GM18861 (cell line): ENCODE results near the gene NOXA1.

Source experiments
- ATAC-seq: cut with Tn5 transposase; IDR thresholded peaks from one replicate; pipeline ENCODE4 v1.9.1; 2021; ENCODE audit not compliant: unreplicated experiment

The NOXA1 gene

DNA sequence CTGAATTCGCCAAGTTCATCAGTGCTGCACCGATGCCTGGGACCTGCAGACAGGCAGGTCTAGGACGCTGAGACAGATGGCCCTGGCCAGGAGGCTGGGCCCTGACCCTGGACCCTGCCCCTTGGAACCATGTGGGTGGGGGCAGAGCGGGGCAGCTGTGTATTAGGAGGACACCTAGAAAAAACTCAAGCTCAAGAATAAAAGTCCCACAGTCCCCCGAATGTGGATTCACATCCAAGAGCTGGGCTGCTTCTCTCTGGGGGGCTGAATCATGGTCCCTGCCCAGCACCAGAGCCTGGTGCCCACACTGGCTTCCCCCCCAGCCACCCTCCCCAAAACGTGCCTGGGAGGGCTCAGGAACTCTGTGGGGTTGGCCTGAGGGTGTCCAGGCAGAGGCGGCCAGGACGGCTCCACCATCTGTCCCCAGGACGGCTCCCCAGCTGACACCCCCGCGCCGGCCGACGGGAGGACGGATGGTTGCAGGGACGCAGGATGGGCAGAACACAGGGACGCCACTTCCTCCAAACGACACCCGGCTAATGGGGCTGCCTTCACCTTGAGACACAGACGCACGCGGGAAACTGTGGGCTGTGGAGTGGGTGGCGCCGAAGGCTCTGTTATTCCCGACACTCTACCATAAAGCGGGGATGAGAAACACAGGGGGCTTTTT is 35.2 kb upstream of the NOXA1 start:
- ATAC-seq, result no peak

DNA sequence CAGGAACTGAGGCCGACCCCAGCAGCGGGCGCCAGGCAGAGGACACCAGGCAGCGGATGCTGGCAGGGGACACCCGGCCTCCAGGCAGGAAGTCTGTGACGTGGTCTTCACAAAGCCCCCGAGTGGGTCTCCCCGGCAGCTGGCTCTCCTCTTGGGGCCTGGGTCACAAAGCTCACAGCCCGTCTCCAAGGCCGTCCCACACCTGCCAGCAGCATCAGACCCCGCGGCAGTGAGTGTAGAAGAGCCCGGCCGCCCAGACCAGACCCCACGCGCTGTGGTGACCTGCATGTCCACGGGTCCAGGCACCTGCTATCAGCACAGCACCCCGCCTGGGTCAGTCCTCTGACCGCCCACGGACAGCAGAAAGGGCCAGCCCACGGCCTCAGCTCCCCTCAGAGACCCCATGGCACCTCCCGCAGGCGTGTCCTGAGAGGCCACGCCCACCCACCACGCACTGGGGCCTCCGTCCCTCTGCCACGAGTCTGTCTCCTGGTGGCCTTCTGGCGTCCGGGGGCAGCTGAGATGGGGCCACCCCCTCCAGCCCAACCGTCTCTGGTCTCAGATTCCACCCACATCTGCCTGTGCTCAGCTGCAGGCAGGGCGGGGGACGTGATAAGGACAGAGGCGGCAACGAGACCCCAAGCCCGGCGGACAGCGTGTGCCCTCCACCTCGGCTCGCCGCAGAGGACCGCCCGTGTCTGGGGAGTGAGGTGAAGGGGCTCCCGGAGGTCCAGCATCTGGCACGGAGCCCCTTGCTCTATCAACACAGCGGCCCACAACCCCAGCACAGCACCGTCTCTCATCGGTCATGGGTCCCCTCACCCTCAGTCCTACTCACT is 34.4 kb upstream of the NOXA1 start:
- ATAC-seq, result no peak

- no peak for ATAC-seq
Measured at GRCh38 chr9:137389428-137389746, 33.8 kb upstream of the NOXA1 start.

- no peak for ATAC-seq
Measured at GRCh38 chr9:137390553-137391410, 32.4 kb upstream of the NOXA1 start.

- ATAC-seq, result no peak
Measured at GRCh38 chr9:137391411-137391754, 31.8 kb upstream of the NOXA1 start.

DNA sequence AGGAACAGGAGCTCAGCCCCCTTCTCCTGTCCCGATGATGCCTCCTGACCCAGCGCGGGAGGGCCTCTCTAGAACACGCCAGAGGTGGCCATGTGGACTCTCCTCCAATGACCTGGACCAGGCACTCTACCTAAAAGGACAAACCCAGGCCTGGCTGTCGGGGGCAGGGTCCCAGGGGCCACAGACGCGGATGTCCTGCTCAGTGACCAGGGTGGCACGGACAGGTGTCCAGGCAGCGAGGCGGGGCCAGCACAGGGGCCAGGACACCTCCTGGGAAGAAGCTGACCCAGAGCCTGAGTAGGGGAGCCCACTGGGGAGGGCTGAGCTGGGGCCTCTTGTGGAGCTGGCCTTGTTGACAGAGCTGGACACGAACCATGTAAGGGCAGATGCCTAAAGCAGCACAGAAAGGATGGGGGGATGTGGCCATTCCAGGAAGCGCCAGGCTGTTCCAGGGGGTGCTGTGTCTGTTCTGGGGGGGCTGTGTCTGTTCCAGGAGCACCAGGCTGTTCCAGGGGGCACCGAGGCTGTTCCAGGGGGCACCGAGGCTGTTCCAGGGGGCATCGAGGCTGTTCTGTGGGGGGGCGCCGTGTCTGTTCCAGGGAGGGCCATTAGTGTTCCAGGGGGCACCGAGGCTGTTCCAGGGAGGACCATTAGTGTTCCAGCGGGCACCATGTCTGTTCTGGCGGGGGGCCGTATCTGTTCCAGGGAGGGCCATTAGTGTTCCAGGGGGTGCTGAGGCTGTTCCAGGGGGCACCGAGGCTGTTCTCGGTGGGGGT is 30.8 kb upstream of the NOXA1 start:
- ATAC-seq, result no peak

GRCh38 chr9:137393176-137394150 is 29.7 kb upstream of the NOXA1 start:
- no peak for ATAC-seq

DNA sequence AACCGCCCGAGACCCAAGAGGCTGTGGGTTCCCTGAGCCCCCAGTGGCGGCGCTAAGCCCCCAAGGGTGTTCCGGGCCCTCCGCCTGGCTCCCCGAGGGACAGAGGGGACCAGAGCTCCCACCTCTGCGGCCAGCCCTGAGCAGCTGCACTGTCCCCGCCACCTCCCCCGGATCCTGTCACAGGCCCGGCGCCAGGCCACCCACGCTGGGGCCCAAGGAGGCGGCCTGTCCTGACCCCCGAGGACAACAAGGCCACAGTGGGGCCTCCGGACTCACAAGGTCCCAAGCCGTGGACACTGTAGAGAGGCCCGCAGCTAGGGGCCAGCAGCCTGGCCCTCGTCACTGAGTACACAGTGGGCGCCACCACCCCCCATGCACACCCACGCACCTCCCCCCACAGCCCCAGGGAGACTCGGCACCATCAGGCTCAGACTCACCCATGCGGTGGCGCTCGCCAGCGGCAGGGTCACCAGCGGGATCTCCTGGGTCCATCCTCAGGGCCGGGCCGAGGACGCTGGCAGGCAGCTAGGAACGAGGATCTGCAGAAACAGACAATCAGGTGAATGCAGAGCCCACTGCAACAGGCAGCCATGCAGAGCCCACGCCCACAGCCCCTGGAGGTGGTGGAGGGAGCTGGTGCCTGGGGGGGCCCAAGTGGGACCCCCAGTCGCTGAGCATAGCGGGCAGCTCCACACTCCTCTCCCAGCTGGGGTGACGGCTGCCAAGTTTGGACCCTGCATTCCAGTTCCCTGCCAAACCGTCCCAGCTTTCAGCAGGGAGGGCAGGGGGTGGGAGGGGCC is 28.1 kb upstream of the NOXA1 start:
- no peak for ATAC-seq

GRCh38 chr9:137395666-137396010 is 27.6 kb upstream of the NOXA1 start:
- no peak for ATAC-seq

DNA sequence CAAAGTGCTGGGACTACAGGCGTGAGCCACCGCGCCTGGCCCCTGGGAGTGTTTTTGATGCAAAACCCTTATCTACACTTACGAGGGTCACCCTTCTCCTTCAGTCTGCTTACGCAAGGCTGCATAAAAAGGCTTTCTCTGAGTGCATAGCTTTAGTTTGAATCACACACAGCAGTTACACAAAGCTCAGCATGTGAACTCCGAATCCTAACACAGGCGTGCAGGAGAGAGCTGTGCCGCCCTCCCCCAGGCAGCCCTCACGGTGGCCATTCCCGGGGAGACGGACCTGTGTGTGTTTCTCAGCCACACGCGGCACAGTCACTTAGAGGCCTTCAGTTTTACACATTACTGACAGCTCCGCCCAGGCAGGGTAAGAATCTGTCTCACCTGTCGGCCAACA is 27.0 kb upstream of the NOXA1 start:
- no peak for ATAC-seq

DNA sequence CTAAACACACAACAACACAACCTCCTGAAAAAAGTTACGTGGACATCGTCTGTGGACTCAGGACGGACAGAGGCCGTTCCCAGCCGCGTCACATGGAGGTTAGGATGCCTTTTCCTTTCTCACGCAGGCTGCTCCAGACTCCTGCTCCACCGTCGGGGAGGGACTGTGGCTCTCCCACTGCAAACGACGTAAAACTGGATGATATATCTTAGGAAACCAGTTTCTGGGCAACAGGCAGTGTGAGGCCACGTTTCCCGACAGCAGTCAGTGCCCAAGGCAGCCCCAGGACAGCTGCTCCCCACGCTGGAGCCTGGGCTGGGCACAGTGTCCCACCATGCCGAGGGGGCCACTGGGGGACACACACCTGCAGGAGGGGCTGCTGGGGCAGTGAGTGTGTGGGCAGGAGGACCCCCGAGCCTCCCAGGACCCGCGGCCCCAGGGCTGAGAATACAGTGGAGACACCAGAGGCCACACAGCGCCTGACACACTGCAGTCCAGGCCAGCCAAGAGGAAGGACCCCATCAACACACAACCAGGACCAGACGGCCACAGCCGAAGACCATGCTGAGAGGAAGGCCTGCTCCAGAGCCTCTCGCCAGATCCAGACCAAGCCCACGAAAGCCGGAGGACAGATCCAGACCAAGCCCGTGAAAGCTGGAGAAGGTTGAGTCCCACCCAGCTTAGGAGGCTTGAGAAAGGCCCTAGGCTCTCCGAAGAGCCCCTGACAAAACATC is 26.4 kb upstream of the NOXA1 start:
- ATAC-seq, result no peak

GRCh38 chr9:137397675-137398423 is 25.3 kb upstream of the NOXA1 start:
- no peak for ATAC-seq

- no peak for ATAC-seq
Measured at GRCh38 chr9:137398561-137399468, 24.4 kb upstream of the NOXA1 start.

DNA sequence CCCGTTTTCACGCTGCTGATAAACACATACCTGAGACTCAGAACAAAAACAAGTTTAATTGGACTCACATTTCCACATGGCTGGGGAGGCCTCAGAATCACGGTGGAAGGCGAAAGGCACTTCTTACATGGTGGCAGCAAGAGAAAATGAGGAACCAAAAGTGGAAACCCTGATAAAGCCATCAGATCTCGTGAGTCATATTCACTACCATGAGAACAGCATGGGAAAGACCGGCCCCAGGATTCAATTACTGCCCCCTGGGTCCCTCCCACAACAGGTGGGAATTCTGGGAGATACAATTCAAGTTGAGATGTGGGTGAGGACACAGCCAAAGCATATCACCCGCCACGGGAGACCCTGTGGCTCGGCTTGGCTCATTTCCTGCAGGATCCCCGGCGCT is 20.4 kb upstream of the NOXA1 start:
- no peak for ATAC-seq

DNA sequence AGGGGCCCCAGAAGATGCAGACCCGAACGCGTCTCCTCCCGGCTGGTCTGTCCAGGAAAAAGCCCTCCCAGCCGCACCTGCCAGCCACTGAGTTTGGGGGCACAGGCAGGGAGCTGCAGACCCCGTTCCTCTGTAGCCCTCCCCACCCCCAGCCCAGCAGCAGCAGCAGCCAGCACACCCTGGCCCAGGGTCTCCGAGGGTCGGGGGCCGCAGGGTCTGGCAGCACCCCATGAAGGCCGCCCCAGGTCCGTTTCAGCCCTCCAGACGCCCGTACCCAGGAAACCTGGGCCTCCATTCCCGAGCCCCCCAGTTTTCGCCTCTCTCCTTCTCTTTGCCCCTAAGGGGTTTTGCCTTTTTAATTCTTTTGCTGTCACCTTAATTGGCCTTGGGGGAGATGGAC is 19.9 kb upstream of the NOXA1 start:
- no peak for ATAC-seq

GRCh38 chr9:137404961-137405567 is 18.1 kb upstream of the NOXA1 start:
- ATAC-seq, result no peak
